Effector CD4-positive, alpha-beta T cell (primary cell): ENCODE data around the gene APOL2.
"Not testable (repeated sequence)": the region's sequence is repeated elsewhere in the genome, so short reads cannot be mapped to it uniquely, and the experiment has no call there.

ENCODE experiments used
- DNase-seq: peaks from one replicate; pipeline ENCODE4 v3.0.0-alpha.2; 2020
- total RNA-seq: gene quantifications from one replicate; lab custom pipeline; 2026; lab: John Stamatoyannopoulos, UW

The APOL2 gene, protein sequence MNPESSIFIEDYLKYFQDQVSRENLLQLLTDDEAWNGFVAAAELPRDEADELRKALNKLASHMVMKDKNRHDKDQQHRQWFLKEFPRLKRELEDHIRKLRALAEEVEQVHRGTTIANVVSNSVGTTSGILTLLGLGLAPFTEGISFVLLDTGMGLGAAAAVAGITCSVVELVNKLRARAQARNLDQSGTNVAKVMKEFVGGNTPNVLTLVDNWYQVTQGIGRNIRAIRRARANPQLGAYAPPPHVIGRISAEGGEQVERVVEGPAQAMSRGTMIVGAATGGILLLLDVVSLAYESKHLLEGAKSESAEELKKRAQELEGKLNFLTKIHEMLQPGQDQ
- 33.2 reads per million, percentile 59 among the genes with 10 or more reads in this experiment for total RNA-seq

DNA sequence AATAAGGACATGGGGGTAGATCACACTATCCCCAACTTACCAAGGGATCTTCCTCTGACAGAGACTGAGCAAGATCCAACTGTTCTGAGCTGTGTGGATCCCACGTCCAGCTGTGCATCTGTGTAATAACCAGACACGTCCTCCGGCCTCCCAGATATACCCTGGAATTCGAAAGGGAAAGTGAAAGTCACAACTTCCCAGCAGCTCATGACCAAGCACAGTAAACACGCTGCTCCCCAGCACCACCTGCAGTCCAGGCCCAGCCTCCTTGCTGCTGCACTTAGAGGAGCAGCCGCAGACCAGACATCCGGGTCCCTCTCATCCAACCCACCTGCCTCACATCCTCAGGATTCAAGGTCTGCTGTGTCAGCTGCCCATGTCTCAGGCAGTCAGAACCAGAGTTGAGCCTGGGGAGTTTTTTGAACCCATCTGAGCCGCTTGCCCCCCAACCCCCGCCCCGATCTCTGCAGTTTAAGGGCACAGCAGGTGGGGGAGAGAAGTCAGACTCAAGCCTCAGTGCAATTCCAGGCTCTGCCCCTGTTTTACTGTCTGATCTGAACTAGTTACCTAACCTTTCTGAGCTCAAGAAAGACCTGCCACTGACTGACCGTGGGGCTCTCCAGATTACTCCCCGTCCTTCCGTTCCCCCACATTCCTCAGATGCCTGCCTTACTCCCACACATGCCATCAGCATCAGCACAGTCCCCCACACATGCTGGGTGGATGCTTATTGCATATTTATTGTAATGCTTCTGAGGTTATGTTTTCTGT, at the start of gene APOL2:
APOL2 (minus strand) TSS at position 127 of the 771 bp plus-strand sequence. CDS start 6,365 bp downstream, outside the sequence.
- DNase-seq = peak; percentile 75

DNA sequence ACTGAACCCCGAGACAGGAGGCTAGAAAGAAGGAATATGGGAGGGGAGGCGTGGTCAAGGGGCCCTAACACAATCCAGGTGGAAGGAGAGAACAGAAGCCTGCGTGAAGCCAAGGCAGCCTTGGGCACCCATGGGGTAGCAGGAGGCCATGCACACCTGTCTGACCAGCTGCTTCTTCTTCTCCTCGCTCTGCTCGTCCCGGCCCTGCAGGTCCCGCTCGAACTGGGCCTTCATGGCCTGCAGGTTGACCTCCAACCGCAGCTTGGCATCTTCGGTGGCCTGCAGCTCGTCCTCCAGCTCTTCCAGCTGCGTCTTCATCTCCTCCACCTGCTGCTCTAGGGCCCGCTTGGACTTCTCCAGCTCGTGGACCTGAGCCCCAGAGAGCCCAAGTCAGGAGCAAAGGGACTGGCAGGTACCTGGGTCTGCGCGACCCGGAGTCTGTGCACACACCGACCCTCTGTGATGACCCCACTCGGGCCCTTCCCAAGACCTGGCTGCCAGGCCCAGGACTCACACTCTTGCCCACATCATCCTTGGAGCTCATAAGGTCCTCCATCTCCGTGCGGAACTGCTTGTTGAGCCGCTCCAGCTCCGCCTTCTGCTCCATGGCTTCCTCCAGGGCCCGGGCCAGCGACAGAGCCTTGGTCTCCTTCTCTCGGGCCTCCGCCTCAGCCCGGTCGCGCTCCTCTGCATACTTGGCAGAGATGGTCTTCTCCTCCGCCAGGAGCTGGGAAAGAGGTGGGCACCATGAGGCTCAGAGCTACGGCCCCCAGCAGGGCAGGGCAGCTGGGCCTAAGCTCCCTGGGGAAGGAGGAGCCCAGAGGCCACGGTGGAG, 49.5 kb upstream of the APOL2 start:
- DNase-seq = no peak

DNA sequence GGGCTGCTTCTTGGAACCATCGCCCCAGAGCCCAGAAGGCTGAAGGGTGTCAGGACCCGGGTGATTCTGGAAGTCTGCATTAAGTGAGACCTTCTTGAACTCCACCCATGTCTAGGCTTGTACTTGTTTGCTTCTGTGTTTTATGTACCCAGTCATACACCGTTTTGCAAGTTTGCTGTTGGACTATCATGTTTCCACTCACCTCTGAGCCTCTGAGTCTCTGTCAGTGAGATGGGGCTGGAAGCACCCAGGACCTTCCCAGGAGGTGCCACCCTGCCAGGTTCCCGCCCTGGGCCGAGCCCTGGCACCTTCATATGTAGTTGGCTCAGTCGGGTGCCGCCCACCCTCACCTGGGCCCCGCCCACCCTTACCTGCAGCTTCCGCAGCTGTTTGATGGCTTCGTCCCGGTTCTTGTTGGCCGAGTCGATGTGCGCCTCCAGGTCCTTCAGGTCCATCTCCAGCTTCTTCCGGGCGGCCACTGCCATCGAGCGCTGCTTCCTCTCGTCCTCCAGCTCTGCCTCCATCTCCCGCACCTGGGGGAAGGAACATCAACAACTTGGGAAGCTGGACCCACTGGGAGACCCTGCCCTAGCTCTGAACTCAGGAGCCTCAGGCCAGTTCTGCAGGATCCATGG, 48.7 kb upstream of the APOL2 start:
- no peak for DNase-seq

DNA sequence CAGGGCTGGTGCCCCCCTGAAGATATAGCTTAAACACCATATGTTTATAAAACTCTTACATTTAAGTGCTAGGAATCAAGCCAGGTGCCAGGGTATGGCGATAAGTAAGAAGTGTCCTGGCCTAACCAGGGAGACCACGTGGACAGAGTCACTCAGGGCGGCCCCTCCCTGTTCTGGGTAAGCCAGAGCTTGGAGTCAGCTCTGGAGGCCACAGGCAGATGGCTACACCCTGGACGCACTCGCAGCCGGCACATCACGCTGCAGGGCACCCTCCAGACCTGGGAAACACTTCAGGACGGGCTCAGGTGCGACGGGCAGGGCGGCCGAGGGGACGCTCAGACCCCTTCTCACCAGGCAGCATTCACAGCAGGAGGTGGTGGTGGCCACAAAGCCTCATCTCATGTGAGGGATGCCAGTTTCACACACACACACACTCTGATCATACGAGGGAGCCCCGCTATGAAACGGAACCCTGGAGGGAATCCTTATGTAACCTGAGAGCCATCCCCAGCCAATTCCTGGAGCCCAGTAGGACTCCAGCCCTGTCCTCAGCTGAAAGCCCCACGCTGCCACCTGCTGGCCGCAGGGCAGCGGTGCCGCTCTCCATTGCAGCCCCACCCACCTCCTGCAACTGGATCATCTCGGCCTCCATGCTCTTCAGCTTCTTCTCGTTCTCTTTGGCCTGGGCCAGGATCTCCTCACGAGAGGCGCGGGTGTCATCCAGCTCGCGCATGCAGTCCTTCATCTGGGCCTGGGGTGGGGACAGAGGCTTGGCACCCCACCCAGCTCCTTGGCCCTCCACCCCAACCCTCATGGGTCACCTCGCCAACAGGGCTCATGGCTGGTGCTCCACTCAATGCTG, 47.0 kb upstream of the APOL2 start:
- peak; percentile 50 for DNase-seq

DNA sequence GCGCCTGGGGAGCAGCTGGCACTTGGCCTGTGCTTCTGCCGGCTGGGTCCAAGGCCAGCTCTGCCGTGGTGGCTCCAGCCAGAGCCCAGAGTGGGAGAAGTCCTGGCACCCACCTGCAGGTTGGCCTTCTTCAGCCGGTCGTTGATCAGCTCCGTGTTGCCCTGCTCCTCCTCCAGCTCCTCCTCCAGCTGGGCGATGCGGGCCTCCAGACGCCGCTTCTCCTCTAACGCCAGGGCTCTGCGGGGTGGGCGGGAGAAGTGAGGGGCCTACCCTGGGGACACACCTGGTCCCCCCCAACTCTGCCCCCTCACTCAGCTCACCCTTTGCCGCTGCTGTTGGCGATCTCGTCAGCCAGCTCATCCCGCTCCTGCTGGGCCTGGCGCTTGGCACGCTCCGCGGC, 46.2 kb upstream of the APOL2 start:
- no peak for DNase-seq

DNA sequence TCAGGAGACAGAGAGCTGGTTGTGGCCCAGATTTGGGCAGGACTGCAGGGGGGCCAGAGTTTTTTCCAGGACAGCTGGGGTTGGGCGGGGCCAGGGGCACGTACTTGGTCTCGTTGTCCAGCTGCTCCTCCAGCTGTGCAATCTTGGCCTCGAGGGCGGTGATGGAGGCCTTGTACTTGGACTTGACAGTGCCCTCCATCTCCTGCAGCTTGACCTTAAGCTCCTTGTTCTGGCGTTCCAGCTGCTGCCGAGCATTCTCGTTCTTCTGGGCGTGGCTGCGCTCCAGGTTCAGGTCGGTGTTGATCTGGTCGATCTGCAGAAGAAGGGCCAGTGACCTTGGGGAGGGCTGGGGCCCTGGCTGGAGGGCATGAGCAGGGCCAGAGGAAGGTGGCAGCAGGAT, 45.7 kb upstream of the APOL2 start:
- no peak for DNase-seq

DNA sequence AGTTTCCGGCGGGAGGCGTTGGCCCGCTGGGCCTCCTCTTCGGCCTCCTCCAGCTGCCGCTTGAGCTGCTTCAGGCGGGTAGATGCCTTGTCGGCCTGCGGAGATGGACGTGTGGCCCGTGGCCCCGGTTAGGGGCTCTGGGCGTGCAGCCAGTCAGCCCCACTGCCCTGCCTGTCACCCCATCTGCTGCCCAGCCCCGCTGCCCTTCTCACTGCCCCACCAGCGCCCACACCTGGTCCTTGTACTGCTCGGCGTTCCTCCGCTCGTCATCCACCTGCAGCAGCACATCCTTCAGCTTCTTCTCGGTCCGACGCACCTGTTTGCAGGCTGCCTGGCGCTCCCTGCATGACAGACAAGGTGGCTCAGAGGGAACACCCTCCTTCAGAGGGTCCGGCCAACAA, 44.8 kb upstream of the APOL2 start:
- DNase-seq = no peak

DNA sequence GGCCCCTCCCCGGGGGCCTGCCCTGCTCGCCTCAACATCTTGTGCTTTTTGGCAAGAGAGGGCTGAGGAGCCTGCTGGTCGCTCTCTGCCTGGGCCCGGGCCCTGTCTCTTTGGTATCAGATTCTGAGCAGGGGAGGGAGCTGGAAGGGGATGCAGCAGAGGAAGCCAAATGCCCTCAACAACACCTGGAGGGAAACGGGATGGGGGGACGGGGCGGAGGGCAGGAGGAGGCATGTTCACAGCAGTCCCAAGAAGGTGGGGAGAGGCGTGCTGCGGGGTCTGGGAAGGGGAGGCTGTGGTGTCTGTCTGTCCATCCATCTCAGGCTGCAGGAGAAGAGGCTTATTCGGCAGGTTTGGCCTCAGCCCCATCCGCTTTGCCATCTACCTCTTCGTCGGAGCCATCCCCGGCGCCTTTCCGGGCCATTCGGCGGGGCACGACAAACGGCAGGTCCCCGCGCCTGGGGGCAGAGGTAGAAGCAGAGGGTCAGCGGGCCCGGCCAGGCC, 43.1 kb upstream of the APOL2 start:
- no peak for DNase-seq

DNA sequence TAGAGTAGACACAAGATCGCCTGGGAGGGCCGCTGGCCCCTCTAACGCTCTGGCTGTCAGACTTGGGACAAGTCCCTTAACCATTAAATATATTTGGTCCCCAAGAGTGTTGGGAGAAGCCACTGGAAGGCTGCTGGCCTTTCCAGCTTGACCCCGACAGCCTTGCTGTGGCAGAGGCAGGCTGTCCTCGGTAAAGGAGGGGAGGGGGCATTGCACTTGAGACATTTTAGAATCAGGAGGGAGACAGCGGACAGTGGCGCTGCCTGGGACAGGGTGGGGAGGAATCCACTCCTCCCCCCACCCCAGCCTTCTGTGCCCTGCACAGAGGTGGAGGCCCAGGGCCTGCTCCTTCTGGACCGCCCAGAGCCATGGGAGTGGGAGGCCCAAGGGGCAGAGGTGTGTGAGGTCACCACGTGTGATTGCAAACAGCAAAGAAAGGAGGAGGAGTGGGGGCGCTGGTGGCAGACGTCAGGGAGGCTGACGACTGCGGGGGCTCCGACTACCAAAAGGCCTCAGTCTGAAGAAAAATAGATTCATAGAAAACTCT, 42.5 kb upstream of the APOL2 start:
- DNase-seq = no peak

DNA sequence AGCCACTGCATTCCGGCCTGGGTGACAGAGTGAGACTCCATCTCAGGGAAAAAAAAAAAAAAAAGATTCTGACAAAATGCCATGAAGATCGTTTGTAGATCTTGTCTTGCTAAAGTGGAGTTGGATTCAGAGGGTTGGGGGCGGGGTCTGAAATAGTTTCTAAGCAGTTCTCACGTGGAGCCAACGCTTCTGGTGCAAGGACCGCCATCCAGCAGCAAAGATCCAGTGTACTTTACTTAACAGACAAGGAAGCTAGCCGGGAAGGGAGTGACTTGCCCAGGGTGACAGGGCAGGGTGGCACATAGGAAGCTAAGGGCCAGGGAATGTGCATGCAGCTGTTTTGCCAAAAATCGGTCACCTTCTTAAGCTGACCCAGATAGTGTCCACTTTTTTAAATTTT, 41.1 kb upstream of the APOL2 start:
- no peak for DNase-seq

DNA sequence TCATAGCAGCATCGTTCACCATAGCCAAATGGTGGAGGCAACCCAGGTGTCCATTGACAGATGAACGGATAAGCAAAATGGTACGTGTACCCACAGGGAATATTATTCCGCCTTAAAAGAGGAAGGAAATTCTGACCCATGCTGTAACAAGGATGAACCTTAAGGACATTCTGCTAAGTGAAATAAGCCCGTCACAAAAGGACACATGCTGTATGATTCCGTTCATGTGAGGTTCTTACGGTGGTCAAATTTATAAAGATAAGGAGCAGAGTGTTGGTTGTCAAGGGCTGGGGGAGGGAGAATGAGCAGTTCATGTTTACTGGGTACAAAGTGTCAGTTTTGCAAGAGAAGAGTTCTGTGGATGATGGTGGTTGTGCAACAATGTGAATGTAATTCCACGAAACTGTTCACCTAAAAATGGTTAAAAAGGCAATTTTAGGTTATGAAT, 39.9 kb upstream of the APOL2 start:
- DNase-seq = no peak

DNA sequence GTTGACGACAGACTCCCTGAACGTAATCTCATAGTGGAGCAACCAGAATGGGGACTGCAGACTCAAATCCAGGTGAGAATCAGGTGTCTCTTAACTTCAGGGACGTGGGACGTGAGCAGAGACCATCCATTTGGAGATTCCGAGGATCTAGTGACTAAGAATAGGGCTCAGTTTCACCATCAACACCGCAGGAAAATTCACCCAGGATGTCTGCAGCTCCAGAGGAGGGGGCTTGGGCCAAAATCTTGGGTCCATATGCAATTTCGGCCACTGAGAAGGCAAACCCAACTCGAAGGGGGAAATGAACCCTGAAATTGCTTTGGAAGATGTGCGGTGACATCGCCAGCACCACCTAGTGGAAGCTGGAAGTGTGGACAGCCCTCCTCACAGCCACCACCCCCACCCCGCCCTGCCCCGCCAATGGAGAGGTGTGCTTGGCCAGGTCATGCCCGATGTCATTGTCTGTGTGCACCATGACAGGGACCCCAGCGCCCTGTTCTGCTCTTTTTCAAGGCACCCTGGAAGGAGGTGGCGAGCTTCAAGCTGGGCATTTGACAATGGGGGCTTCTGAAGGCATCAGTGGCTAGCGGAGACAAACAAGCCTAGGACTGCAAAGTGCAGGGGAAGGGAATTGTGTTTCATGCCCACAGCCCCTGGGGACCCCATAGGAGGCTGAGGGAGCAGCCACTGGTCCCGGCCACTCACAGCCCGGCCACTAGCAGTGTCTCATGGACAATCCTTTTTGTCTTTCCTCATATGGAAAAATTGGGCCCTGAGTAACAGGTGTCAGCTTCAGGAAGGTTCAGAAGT, 38.4 kb upstream of the APOL2 start:
- peak; percentile 43 for DNase-seq

DNA sequence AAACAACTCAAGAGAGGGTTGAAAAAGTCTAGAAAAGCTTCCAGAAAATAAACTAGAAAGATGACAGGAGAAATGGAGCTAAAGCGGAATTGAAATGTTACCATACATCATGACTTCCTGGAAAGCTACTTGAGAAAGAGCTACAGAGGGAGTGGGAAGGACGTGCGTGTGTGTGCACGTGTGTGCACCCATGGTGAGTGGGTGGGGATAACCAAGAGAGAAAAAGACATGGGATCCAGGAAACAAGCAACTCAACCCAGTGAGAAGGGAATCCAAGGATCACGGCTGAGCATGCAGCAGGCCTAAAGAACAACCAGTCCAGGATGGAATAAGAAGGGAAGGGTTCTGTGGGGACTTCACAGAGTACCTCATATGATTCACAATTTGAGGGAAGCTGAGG, 35.2 kb upstream of the APOL2 start:
- DNase-seq = no peak

DNA sequence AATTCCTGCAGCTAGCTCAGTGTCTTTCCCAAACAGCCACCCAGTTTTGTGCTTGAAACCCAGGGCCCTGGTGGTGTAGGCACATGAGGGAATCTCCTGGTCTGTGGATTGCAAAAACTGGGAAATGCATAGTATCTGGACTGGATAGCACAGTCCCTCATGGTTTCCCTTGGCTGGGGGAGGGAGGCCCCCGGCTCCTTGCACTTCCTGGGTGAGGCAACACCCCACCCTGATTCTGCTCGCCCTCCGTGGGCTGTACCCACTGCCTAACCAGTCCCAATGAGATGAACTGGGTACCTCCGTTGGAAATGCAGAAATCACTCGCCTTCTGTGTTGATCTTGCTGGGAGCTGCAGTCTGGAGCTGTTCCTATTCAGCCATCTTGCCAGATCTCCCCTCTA, 32.6 kb upstream of the APOL2 start:
- DNase-seq = not testable (repeated sequence)

DNA sequence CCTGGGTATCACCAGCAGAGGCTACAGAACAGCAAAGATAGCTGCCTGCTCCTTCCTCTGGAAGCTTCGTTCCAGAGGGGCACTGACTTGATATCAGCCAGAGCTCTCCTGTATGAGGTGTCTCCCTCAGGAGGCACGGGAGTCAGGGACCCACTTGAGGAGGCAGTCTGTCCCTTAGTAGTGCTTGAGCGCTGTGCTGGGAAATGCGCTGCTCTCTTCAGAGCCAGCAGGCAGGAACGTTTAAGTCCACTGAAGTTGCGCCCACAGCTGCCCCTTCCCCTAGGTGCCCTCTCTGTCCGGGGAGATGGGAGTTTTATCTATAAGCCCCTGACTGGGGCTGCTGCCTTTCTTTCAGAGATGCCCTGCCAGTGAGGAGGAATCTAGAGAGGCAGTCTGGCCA, 31.9 kb upstream of the APOL2 start:
- DNase-seq = not testable (repeated sequence)

DNA sequence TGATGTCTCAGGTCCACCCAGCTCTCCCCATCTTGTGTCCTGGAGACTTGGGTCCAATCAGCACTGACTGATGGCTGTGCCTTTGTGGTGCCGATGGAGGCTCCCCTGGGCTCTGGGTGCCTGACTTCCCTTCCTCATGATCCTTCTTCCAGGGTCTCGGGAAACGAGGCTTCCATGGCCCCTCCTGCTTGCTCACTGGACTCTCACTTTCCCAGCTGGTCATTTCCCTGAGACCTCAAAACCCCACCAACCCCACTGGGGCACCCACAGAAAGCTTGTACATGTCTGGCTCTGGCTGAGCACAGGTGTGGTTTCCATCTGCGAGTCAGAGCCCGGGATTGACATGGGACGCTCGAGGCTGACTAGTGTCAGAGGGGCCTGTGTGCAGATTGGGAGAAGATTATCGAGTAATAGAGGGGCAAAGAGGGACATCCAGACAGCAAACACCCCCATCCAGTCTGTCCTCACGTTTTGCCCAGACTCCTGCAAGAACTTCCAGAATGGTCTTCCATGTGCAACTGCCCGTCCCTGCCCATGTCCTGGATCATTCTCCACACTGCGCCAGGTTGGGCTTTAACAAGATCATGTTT, 28.7 kb upstream of the APOL2 start:
- no peak for DNase-seq

DNA sequence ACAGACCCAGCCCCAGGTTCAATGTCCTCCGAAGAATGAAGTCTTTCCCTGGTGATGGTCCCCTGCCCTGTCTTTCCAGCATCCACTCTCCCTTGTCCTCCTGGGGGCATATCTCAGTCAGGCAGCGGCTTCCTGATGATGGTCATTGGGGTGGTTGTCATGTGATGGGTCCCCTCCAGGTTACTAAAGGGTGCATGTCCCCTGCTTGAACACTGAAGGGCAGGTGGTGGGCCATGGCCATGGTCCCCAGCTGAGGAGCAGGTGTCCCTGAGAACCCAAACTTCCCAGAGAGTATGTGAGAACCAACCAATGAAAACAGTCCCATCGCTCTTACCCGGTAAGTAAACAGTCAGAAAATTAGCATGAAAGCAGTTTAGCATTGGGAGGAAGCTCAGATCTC, 27.7 kb upstream of the APOL2 start:
- no peak for DNase-seq

DNA sequence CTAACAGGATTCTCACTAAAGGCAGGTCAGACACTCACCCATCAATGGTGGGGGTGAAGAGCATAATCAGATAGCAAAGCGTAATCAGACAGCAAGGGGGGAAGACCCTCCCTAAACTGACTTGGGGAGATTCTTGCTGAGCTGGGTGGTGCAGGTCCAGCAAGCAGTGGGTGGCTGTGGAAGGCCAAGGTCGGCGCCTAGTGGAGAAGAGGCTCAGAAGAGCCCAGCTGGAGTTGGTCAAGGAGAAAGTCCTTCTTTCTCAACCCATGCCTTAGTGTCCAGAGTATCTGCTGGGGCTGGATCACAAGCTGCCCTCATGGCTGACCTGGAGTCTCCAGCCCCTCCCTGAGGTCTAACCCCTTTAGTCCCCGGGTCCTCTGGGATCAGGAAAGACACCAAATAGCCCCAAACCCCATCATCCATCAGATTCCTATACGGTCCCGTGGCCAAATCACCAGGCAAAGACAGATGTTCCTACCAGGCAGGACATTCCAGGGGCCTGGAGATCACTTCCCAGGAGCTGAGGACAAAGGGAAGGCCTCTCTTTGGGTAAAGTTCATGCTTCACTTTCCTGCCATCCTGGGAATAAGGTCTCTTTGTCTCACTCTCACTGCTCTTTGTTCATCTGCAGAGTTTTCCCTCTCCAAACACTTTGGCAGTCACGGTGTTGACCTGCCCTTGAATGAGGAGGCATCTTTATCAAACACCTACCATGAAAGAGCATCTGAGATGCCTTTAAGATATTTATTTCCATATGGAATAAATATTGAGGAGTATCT, 24.7 kb upstream of the APOL2 start:
- DNase-seq = not testable (repeated sequence)

DNA sequence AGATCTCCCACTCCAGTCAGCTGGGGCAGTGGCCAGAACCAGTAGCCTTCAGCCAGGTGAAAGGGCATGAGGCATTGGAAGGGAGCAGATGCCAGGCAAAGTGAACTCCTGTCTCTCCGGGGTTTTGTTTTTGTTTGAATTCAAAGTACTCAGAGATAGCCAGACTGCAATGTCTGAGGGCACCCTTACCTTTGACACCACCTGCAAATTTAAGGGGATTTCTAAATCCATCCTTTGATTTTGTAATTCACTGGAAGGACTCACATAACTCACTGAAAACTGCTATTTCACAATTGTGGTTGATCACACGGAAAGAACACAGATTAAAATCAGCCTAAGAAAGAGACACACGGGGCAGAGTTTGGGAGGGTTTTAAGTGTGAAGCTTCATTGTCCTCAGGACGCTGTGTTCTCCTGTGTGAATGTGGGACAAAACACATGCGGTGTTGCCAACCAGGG, 23.9 kb upstream of the APOL2 start:
- DNase-seq = not testable (repeated sequence)
